Keratinocyte (primary cell): Measurements from ENCODE around the gene ARPC1A.

Experiments used
- EZH2 ChIP-seq: IDR thresholded peaks from one replicate; pipeline ENCODE4 v1.6.1; 2012; ENCODE audit warnings: inconsistent platforms, mild to moderate bottlenecking, low read length, moderate library complexity
- TF ChIP-seq, protein P1 (sequence below), 3 experiments: IDR thresholded peaks in 1 of 3; conservative IDR thresholded peaks in 1 of 3; optimal IDR thresholded peaks in 1 of 3; 2 replicates in 2 of 3; 3 replicates in 1 of 3; pipeline versions ENCODE3 to v1.5.1; 2011; ENCODE audit warnings: low read length in 3 of 3, mild to moderate bottlenecking in 3 of 3, moderate library complexity in 2 of 3, control low read depth in 1 of 3, inconsistent platforms in 1 of 3; ENCODE audit not compliant: insufficient read depth in 2 of 3; ENCODE audit errors: extremely low read depth in 1 of 3

- TF ChIP-seq, protein P1, sequence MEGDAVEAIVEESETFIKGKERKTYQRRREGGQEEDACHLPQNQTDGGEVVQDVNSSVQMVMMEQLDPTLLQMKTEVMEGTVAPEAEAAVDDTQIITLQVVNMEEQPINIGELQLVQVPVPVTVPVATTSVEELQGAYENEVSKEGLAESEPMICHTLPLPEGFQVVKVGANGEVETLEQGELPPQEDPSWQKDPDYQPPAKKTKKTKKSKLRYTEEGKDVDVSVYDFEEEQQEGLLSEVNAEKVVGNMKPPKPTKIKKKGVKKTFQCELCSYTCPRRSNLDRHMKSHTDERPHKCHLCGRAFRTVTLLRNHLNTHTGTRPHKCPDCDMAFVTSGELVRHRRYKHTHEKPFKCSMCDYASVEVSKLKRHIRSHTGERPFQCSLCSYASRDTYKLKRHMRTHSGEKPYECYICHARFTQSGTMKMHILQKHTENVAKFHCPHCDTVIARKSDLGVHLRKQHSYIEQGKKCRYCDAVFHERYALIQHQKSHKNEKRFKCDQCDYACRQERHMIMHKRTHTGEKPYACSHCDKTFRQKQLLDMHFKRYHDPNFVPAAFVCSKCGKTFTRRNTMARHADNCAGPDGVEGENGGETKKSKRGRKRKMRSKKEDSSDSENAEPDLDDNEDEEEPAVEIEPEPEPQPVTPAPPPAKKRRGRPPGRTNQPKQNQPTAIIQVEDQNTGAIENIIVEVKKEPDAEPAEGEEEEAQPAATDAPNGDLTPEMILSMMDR (optimal IDR thresholded peaks at IDR 0.05 in 1 of 3, IDR thresholded peaks at IDR 0.05 in 1 of 3, conservative IDR thresholded peaks at IDR 0.05 in 1 of 3; ENCODE audit: extremely low read depth in 1 of 3, insufficient read depth in 2 of 3, low read length in 3 of 3) = no peak
- no peak for TF ChIP-seq EZH2
These were observed 56.0 kb downstream of the ARPC1A start for GRCh38 chr7:99381664-99382075.
